K562 (cell line): ENCODE data around the gene EIF4E1B. TPM values are rescaled to one million over a fixed set of nuclear protein-coding genes. Genes with fewer than 3 reads are reported as not detected.

Experiments used
- AFF1 ChIP-seq, 2 experiments: fragments of 450-650 bp; IDR thresholded peaks; 2 replicates each; pipeline ENCODE4 v1.6.1; 2018; ENCODE audit warnings: mild to moderate bottlenecking in 2 of 2, low read depth in 1 of 2; ENCODE audit not compliant: partially characterized antibody in 2 of 2
- CBX3 ChIP-seq, 2 experiments: IDR thresholded peaks; 1 replicate in 1 of 2; 2 replicates in 1 of 2; pipeline ENCODE4 v1.6.1; 2012; ENCODE audit warnings: inconsistent platforms in 2 of 2, low read length in 2 of 2, borderline replicate concordance in 1 of 2, control low read depth in 1 of 2
- E2F6 ChIP-seq, 2 experiments: IDR thresholded peaks; 2 replicates each; pipeline ENCODE4 v1.6.1; 2011; ENCODE audit warnings: borderline replicate concordance in 1 of 2, control low read depth in 1 of 2, low read depth in 1 of 2, low read length in 1 of 2, mild to moderate bottlenecking in 1 of 2, mixed read lengths in 1 of 2, moderate library complexity in 1 of 2; ENCODE audit not compliant: insufficient read depth in 1 of 2, insufficient read length in 1 of 2, poor library complexity in 1 of 2, severe bottlenecking in 1 of 2; ENCODE audit errors: extremely low read depth in 1 of 2
- ELF4 ChIP-seq: fragments of 450-650 bp; formaldehyde crosslinking; IDR thresholded peaks from 2 replicates; pipeline ENCODE4 v1.4.0; 2022; ENCODE audit warnings: missing genetic modification characterization
- GABPA ChIP-seq: fragments of 200-800 bp; sonication (Bioruptor generic); conservative IDR thresholded peaks from 2 replicates; pipeline ENCODE4 v1.6.1; 2016; ENCODE audit warnings: low read depth, missing genetic modification characterization, missing compliant biosample characterization
- GATAD2A ChIP-seq: fragments of 450-650 bp; IDR thresholded peaks from 2 replicates; pipeline ENCODE4 v1.6.1; 2017
- IRF1 ChIP-seq: sonication (generic); formaldehyde crosslinking; IDR thresholded peaks from 2 replicates; pipeline ENCODE4 v1.8.0; 2022; ENCODE audit warnings: missing genetic modification reagents, mild to moderate bottlenecking, borderline replicate concordance
- LCOR ChIP-seq: sonication (generic); formaldehyde crosslinking; IDR thresholded peaks from 2 replicates; pipeline ENCODE4 v1.8.0; 2022; ENCODE audit warnings: mild to moderate bottlenecking, missing genetic modification reagents
- PTRF ChIP-seq: fragments of 450-650 bp; IDR thresholded peaks from 2 replicates; pipeline ENCODE4 v1.6.1; 2016; ENCODE audit warnings: mild to moderate bottlenecking, missing genetic modification characterization, missing compliant biosample characterization
- SMAD2 ChIP-seq: fragments of 150-350 bp; IDR thresholded peaks from 2 replicates; pipeline ENCODE4 v1.6.1; 2014; ENCODE audit warnings: low read depth, mild to moderate bottlenecking, low read length
- SRSF9 ChIP-seq: fragments of 200-400 bp; formaldehyde crosslinking; IDR thresholded peaks from 2 replicates; pipeline ENCODE4 v1.6.1; 2017; ENCODE audit warnings: low read depth, low read length, borderline replicate concordance
- TCF7L2 ChIP-seq: fragments of 150-350 bp; IDR thresholded peaks from 2 replicates; pipeline ENCODE4 v1.6.1; 2016; ENCODE audit warnings: low read depth, mild to moderate bottlenecking, low read length, moderate library complexity
- ZFPM2 ChIP-seq: fragments of 250-450 bp; sonication (Bioruptor Pico); IDR thresholded peaks from 2 replicates; pipeline ENCODE4 v1.5.1; 2022; ENCODE audit warnings: mild to moderate bottlenecking
- ZNF507 ChIP-seq: conservative IDR thresholded peaks from 2 replicates; pipeline ENCODE4 v1.6.1; 2017; ENCODE audit warnings: missing genetic modification characterization, missing compliant biosample characterization
- ZZZ3 ChIP-seq: fragments of 450-650 bp; IDR thresholded peaks from 2 replicates; pipeline ENCODE4 v1.6.1; 2016; ENCODE audit warnings: antibody characterized with exemption, mild to moderate bottlenecking, moderate library complexity
- polyA plus RNA-seq, 8 experiments: library from polyadenylated mRNA; depleted of rRNA in 4 of 8; stranded (reverse) in 5 of 8; unstranded in 3 of 8; fragments of >200 nt; fragmentation: Nextera tagmentation in 2 of 8; fragmentation: Illumina TruSeq in 1 of 8; extraction: Ambion mirVana in 2 of 8; extraction: Trizol in 1 of 8; gene quantifications; 2 replicates each; pipeline versions ENCODE4 v1.2.1 to v1.2.3, GENCODE V29; 2011 to 2014; ENCODE audit warnings: inconsistent platforms in 1 of 8, missing spikeins in 1 of 8
- total RNA-seq, 7 experiments: library from RNA; depleted of rRNA in 6 of 7; stranded (reverse); fragments of >200 nt in 6 of 7; fragmentation: Illumina TruSeq in 2 of 7; extraction: Trizol in 2 of 7; gene quantifications; 2 replicates each; pipeline versions ENCODE4 v1.2.1 to v1.2.3, GENCODE V29; 2011 to 2021; ENCODE audit warnings: low replicate concordance in 1 of 7

The EIF4E1B gene
- total and polyA plus RNA-seq, 9 of the 15 experiments (the other 6 are each of a cell fraction or from before 2014, with no cell fraction given) = not detected

- TF ChIP-seq LCOR (CRISPR knock-in tag) = no peak
- TF ChIP-seq PTRF (tag) = no peak
- TF ChIP-seq AFF1 (IDR thresholded peaks at IDR 0.05; ENCODE audit: low read depth in 1 of 2, partially characterized antibody in 2 of 2) = no peak
- no peak for TF ChIP-seq ZFPM2 (CRISPR knock-in tag)
- TF ChIP-seq GABPA (tag) = peak; percentile 67
- no peak for TF ChIP-seq IRF1
- TF ChIP-seq E2F6 (IDR thresholded peaks at IDR 0.05; ENCODE audit: borderline replicate concordance in 1 of 2, extremely low read depth in 1 of 2, insufficient read depth in 1 of 2, insufficient read length in 1 of 2, low read depth in 1 of 2, low read length in 1 of 2, poor library complexity in 1 of 2, severe bottlenecking in 1 of 2) = peak in 1 of 2 experiments; percentile 55
- TF ChIP-seq ELF4 (CRISPR knock-in tag) = no peak
- no peak for TF ChIP-seq ZZZ3
- TF ChIP-seq TCF7L2 = no peak
- no peak for TF ChIP-seq ZNF507 (tag)
- TF ChIP-seq GATAD2A = no peak
- TF ChIP-seq SRSF9 = no peak
- no peak for TF ChIP-seq SMAD2
- TF ChIP-seq CBX3 (IDR thresholded peaks at IDR 0.05; ENCODE audit: borderline replicate concordance in 1 of 2, low read length in 2 of 2) = no peak
Measured at GRCh38 chr5:176610435-176610773, 20.1 kb upstream of the EIF4E1B start (continued).
